HG03565 (cell line): ENCODE measurements around the gene RAPGEF1.

Source experiments
- ATAC-seq: cut with Tn5 transposase; IDR thresholded peaks from one replicate; pipeline ENCODE4 v1.9.1; 2021; ENCODE audit warnings: mild to moderate bottlenecking, moderate library complexity; ENCODE audit not compliant: unreplicated experiment

The RAPGEF1 gene

GRCh38 chr9:131591845-131592208, 148.0 kb downstream of the RAPGEF1 start:
- no peak for ATAC-seq

- no peak for ATAC-seq
Measured at GRCh38 chr9:131590907-131591844, 148.7 kb downstream of the RAPGEF1 start.

DNA sequence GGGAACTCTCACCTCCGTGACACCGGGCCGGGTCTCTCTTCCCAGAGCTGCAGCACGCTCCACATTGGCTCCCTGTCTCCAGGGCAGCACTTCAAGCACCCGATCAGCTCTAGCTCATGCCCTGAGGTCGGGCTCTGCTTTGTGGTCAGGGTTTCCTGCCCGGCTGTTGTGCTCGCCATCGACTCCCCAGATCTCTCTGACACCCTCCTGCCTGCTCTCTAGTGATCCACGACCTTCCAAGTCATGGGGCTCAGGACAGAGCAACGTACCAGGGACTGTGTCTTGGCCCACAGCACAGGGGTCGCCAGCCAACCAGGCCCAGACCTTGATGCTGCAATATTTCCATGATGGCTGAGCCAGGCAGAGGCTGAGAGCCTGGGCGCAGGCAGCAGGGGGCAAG, 149.4 kb downstream of the RAPGEF1 start:
- no peak for ATAC-seq

DNA sequence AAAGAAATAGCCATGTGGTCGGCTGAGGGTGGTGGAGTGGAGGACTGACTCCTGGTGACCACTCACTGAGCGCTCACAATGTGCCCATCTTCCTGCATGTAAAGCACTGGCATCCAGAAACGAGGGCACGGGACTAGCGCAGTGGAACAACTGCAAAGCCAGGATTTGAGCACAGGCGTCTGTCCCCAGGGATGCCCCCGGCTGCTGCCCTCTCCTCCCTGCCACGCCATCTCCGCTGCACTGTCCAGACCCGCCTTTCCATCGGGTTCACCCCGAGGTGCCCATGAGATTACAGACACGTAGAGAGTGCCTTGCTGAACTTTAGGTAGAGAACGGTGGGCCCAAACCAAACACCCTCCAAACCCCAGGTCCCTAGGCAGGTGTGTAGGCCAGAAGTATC, 149.9 kb downstream of the RAPGEF1 start:
- ATAC-seq = no peak

- ATAC-seq = no peak
Measured at GRCh38 chr9:131589124-131589711, 150.7 kb downstream of the RAPGEF1 start.

GRCh38 chr9:131588396-131588795, 151.5 kb downstream of the RAPGEF1 start:
- no peak for ATAC-seq

DNA sequence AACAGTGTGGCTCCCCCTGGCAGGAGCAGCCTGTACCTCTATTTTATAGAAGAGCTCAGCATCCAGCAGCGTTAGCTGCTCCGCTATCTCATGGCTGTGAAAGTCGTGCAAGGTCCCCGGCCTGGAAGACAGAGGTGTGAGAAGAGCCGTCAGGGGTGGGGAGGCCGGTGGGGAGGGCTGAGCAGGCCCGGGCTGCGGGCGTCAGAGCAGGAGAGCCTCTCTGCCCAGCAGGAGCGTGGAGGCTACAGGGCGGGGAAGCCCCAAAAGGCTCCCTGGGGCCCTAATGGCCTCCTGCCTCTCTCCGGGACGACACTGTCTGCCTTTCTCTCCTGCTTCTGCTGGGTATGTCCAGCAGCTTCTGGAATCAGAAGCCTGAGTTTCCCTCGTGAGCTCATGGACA, 152.0 kb downstream of the RAPGEF1 start:
- no peak for ATAC-seq

DNA sequence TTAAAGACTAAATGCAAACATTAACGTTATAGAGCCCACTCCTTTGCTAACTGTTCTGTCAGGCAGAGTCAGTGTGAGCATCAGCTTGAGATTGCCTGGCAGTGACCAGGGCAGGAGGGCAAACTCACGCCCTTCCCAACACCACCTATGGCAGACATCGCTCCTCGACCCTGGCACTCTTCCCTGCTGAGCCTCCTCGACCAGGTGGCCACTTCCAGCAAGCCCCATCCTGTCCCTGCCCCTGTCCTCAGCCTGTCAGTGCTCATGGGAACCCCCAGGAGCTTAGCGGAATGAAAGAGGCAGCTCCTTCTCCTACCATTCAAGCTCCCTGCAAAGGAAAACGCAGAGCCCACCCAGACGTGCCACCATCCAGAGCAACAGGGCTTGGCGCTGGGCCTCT, 152.5 kb downstream of the RAPGEF1 start:
- ATAC-seq = no peak

DNA sequence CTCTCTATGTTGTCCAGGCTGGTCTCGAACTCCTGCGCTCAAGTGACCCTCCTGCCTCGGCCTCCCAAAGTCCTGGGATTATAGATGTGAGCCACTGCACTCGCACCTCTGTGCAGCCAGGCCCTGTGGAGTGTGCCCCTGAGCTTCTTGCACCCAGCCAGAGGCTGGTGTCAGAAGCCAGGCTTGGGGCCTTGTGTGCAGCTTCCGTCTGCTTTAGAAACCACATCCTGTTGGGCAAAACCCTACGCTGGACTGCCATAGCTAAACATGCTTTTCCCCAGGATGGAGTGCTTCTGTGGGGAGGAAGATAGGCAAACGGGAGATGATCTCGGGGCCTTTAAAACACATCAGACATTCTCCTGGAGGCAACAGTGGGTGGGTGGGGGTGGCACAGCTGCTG, 154.5 kb downstream of the RAPGEF1 start:
- ATAC-seq = no peak

- ATAC-seq = no peak
Measured at GRCh38 chr9:131584858-131585257, 155.0 kb downstream of the RAPGEF1 start.

GRCh38 chr9:131583836-131584555, 155.9 kb downstream of the RAPGEF1 start:
- ATAC-seq = no peak

- ATAC-seq = no peak
Measured at GRCh38 chr9:131583337-131583645, 156.6 kb downstream of the RAPGEF1 start.

DNA sequence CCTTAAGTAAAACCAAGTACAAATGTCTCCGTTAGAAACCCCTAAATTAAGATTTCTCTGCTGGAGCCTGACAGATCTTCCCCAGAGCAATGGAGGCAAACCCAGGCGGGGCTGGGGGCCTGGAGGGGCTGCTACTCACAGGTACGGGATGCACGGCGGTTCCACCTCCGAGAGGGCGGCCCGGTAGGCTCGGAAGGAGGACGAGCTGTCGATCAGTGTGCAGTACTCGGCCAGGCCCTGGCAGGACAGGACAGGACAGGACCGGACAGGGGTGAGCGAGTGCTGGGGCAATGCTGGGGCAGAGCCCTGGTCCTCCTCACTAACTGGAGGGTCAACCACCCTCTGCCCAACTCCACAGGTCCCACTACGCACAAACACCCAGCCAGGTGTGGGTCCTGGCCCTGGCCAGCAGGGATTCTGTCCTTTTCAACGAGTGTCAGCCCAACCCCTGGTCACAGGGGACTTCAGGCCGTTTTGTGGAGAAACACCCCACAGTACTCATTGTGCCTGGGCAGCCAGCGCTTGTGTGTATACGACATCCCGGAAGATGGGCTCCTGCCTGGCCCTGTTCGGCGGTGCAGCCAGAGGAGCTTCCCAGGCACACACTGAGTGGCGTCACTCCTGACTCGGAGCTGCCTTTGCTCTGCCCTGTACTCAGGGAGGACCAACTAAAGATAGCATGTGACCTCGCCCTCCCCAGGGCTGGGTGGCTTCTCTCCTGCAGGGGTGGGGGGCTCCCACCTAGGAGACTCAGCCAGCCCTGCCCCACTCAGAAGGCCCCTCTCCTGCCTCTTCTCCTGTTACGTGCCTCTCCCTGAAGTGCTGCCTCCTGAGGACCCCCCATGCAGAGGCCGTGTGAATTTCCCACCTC, 157.2 kb downstream of the RAPGEF1 start:
- ATAC-seq = no peak

- no peak for ATAC-seq
Measured at GRCh38 chr9:131582056-131582455, 157.8 kb downstream of the RAPGEF1 start.

GRCh38 chr9:131580358-131580757, 159.5 kb downstream of the RAPGEF1 start:
- ATAC-seq = no peak

GRCh38 chr9:131579789-131580211, 160.1 kb downstream of the RAPGEF1 start:
- no peak for ATAC-seq

DNA sequence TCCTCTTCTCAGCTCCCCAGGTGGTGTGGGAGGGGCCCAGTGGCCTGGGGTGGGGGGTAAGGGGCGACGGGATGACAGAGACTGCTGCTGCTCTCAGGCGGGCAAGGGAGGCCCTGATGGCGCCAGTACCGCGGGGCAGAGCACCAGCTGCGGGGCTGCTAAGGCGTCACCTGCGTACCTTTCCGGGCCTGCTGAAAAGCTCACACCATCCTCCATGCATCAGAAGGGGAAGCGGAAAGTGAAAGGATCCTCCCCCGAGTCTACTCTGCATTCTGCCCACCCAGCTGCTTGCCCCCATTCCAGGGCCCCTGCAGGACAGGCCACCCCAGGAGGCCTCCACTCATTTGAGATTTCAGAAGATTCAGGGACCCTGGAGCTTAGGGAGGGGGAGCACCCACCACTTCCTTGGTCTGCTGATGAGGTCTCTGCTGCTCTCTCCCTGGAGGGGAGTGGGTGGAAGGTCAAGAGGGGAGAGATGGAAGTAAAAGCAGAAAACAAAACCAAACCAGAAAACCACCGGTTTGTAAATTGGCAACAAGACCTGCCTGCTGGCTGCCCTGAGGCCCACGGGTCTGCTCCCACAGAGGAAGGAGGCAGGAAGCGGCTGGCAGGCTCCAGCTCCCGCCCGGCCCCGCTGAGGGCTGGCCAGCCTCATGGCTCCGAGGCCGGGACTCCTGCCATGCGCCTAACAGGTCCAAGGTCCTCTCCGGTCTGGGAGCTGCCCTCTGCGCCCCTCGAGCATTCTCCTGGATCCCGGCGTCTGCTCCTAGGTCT, 161.0 kb downstream of the RAPGEF1 start:
- no peak for ATAC-seq

- ATAC-seq = no peak
Measured at GRCh38 chr9:131578021-131578420, 161.9 kb downstream of the RAPGEF1 start.

DNA sequence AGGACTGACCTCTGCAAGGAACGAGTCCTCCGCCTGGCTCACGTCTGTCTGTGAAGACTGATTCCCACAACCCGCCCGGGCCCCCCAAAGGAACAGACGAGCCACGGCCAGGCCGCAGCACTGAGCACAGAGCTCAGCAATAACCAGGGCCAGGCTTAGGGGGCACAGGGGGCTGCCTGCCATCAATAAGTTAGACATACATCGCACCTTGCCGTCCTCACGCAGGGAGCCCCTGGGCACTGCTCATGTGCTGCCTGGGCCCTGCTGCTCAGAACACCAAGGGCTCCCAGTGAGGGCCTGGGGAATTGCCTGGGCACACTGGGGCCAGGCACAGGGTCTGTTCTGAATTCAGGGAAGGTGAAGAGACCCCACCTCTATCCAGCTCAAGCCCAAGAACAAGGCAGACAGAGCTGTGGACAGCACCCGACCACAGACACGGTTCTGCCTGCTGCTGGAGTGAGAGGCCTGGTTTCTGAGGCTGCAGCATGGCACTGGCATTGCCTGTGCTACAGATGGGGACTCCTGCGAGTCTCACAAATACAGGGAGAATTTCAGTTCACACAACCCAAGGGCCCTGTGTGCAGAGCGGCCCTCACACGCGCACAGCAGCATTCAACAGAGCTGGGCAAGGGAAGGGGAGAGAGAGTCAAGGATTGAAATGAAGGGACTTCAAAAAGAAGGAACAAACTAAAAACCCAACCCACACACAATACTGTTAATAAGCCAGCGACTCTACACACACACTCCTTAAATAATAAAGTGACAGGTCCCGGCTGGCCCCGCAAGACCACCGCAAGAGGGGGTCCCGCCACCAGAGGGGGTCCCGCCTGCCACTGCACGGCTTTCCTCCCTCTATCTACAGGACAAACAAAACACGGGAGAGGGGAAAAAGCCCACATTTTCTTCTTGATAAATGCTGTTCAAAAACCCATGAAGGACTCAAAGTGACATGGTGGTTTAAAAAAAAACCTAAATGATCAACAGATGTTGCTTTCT, 162.6 kb downstream of the RAPGEF1 start:
- ATAC-seq = no peak
